Measurements from ENCODE around the gene CMTR2. TPM values are rescaled to one million over a fixed set of nuclear protein-coding genes. Genes with fewer than 3 reads are reported as not detected.
A peak's percentile ranks its signal among the peaks of the same experiment; 100 is the strongest.

CMTR2 gene
- total RNA-seq, 1 experiment from 2014 or later: 13.4 TPM

DNA sequence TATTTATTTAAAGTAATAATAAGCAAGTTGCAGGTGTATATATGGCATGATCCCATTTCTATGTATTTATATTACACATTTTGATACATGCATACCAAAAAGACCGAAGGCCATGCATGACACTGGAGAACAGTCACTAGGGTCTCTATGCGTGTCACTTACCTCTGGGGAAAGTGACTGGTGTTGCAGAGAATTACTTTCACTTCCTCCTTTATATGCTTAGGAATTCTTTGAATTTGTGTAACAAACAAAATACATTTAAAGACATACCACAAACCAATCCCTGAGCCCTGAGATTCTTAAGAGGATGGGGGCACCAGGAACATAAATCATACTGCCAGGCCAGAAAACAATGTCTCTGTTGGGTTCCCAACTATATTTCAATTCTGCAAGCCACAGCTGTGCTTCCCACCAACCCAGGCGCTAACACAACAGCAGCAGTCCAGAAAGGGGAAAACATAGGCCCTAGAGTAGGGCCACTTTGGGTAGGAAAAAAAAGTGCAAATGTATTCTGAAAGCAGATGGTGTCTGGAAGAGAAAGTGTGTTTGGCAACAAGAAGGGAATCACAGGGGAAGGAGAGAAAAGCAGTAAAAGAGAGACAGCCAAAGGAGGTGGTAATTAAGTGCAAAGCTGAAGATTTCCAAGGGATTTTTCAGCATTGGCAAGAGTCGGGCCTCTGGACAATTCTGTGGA lies 34.2 kb downstream of the CMTR2 start (continued):
- TF ChIP-seq ZNF416 (CRISPR knock-in tag; IDR thresholded peaks at IDR 0.05) (no peak), PRDM15 (CRISPR knock-in tag; IDR thresholded peaks at IDR 0.05) (no peak)

DNA sequence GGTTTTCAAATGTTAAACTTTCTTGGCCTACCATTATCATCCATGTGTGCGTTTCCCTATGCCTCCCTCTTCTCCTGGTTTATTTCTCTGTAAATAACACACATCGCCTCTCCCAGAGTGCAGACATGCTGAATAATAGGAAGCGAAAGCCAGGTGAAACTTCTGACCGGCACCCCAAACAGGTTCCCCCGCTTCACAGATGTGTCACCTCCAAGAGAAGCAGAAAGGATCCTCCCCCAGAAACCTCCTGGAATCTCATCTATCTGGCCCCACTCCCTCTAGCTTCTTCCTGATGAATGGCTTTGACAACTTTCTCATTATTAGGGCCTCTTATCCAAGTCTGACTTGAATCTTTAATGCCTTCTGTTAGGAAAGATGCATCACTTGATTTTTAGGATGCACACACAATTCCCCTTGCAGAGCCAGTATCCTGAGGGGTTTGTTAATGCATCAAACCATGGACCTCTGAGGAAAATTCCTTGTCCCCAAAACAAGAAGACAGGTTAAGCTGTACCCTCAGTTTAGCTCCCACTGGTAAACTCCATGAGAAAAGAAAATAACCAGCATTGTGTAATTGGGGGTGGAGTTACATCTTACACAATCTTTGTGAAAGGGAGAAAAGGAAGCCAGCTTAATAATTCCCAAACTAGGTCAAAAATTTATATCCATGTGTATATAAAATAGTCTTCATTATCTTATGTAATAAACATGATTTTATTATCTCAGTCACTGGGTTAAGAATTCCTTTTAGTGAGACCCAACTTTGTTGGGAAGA lies 38.6 kb downstream of the CMTR2 start:
- no peaks in the 10 kb centered on the region for H3K27me3 Mint-ChIP-seq (ENCODE audit: low read depth)
- TF ChIP-seq E2F1 (CRISPR knock-in tag; IDR thresholded peaks at IDR 0.05) (no peak), SMAD3 (CRISPR knock-in tag; IDR thresholded peaks at IDR 0.05; ENCODE audit: borderline replicate concordance) (no peak), NFATC4 (CRISPR knock-in tag; IDR thresholded peaks at IDR 0.05) (no peak), OVOL2 (CRISPR knock-in tag; IDR thresholded peaks at IDR 0.05; ENCODE audit: borderline replicate concordance) (no peak), IRF2 (CRISPR knock-in tag; IDR thresholded peaks at IDR 0.05; ENCODE audit: borderline replicate concordance, low read depth) (no peak), ZNF416 (CRISPR knock-in tag; IDR thresholded peaks at IDR 0.05) (no peak)
- no peak overlapping the region for H3K4me3 Mint-ChIP-seq
- peaks cover 25% of the 10 kb centered on the region for H3K4me1 Mint-ChIP-seq
- CTCF ChIA-PET: interaction anchor here (0.6 to 4.1 kb wide), 5 partner anchors 12 to 375 kb away, joined by 3 to 73 read pairs (median 10); partner anchors contain the start of gene MARVELD3
- POLR2A ChIA-PET: no interaction called here
- no peak overlapping the region for H3K27ac Mint-ChIP-seq
- H3K9me3 Mint-ChIP-seq: no peaks in the 10 kb centered on the region
- no peaks in the 10 kb centered on the region for H3K36me3 Mint-ChIP-seq
- DNase-seq (ENCODE audit: low spot score) (no peak), ATAC-seq (no peak)

DNA sequence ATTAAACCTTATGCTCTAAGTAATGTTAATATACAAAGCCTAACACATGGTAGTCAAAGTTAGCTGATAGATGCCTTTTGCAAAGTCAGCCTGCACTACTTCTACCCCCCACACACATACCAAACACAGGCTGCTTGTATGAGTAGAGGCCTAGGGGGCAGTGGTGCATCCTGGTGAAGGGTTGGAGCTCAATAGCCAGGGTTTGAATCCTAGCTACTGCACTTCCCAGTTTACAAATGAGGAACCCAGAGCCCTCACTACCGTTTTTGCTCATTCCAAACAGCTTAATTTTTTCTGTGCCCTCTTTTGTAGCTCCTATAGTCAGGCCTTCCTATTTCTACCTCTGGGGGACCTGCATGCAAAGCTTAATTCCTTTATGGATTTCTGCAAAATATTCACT lies 39.8 kb downstream of the CMTR2 start:
- ChIA-PET CTCF (interaction anchor here (0.6 to 4.1 kb wide), 20 partner anchors 9 to 177 kb away, joined by 3 to 73 read pairs (median 4); partner anchors contain the start of genes CALB2 and HYDIN), POLR2A (interaction anchor here (1.0 kb wide), 1 partner anchor 9 kb away, joined by 3 read pairs; no protein-coding TSS in a partner anchor)
- H3K36me3 Mint-ChIP-seq: no peaks in the 10 kb centered on the region
- TF ChIP-seq ZNF281 (CRISPR knock-in tag; IDR thresholded peaks at IDR 0.05) (no peak), NR2C2 (CRISPR knock-in tag; IDR thresholded peaks at IDR 0.05) (no peak), ZNF219 (CRISPR knock-in tag; IDR thresholded peaks at IDR 0.05; ENCODE audit: borderline replicate concordance) (no peak), ZNF232 (CRISPR knock-in tag; IDR thresholded peaks at IDR 0.05) (no peak), ZBTB21 (CRISPR knock-in tag; IDR thresholded peaks at IDR 0.05; ENCODE audit: borderline replicate concordance) (no peak), ZNF396 (CRISPR knock-in tag; IDR thresholded peaks at IDR 0.05; ENCODE audit: borderline replicate concordance) (no peak), TEAD1 (CRISPR knock-in tag; IDR thresholded peaks at IDR 0.05) (no peak), ZNF416 (CRISPR knock-in tag; IDR thresholded peaks at IDR 0.05) (no peak), SP1 (CRISPR knock-in tag; conservative IDR thresholded peaks at IDR 0.05) (no peak), IRF2 (CRISPR knock-in tag; IDR thresholded peaks at IDR 0.05; ENCODE audit: borderline replicate concordance, low read depth) (no peak), ZNF317 (CRISPR knock-in tag; IDR thresholded peaks at IDR 0.05; ENCODE audit: borderline replicate concordance, low read depth) (no peak), MYBL2 (CRISPR knock-in tag; IDR thresholded peaks at IDR 0.05) (no peak)
- TF ChIP-seq, protein P1, sequence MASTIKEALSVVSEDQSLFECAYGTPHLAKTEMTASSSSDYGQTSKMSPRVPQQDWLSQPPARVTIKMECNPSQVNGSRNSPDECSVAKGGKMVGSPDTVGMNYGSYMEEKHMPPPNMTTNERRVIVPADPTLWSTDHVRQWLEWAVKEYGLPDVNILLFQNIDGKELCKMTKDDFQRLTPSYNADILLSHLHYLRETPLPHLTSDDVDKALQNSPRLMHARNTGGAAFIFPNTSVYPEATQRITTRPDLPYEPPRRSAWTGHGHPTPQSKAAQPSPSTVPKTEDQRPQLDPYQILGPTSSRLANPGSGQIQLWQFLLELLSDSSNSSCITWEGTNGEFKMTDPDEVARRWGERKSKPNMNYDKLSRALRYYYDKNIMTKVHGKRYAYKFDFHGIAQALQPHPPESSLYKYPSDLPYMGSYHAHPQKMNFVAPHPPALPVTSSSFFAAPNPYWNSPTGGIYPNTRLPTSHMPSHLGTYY (CRISPR knock-in tag; IDR thresholded peaks at IDR 0.05): no peak
- TF ChIP-seq, protein P2, sequence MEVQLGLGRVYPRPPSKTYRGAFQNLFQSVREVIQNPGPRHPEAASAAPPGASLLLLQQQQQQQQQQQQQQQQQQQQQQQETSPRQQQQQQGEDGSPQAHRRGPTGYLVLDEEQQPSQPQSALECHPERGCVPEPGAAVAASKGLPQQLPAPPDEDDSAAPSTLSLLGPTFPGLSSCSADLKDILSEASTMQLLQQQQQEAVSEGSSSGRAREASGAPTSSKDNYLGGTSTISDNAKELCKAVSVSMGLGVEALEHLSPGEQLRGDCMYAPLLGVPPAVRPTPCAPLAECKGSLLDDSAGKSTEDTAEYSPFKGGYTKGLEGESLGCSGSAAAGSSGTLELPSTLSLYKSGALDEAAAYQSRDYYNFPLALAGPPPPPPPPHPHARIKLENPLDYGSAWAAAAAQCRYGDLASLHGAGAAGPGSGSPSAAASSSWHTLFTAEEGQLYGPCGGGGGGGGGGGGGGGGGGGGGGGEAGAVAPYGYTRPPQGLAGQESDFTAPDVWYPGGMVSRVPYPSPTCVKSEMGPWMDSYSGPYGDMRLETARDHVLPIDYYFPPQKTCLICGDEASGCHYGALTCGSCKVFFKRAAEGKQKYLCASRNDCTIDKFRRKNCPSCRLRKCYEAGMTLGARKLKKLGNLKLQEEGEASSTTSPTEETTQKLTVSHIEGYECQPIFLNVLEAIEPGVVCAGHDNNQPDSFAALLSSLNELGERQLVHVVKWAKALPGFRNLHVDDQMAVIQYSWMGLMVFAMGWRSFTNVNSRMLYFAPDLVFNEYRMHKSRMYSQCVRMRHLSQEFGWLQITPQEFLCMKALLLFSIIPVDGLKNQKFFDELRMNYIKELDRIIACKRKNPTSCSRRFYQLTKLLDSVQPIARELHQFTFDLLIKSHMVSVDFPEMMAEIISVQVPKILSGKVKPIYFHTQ (CRISPR knock-in tag; IDR thresholded peaks at IDR 0.05): no peak
- DNase-seq (ENCODE audit: low spot score) (peak; percentile 34), ATAC-seq (peak; percentile 93)
- H3K27ac Mint-ChIP-seq: no peak overlapping the region
- peaks cover 23% of the 10 kb centered on the region for H3K4me1 Mint-ChIP-seq
- no peaks in the 10 kb centered on the region for H3K9me3 Mint-ChIP-seq
- no peak overlapping the region for H3K4me3 Mint-ChIP-seq
- no peaks in the 10 kb centered on the region for H3K27me3 Mint-ChIP-seq (ENCODE audit: low read depth)

All from WTC11 (cell line).